Measurements from ENCODE around the gene G6PC3. TPM values are rescaled to one million over a fixed set of nuclear protein-coding genes. Genes with fewer than 3 reads are reported as not detected.

G6PC3 gene
- total RNA-seq, 2 experiments from 2014 or later, result 20.2 to 20.7 TPM

GRCh38 chr17:44066204-44066930, 4.2 kb upstream of the G6PC3 start, which contains the start of gene LSM12:
Gene LSM12 (minus strand): TSS chr17:44066671. CDS start chr17:44066587, 84 bp downstream.
- Mint-ChIP-seq H3K4me1 (ENCODE audit: low read depth) (peaks cover 51% of the 10 kb centered on the region), H3K36me3 (ENCODE audit: low read depth) (peaks cover 33% of the 10 kb centered on the region), H3K4me3 (peak within 1 kb of the TSS; percentile 91), H3K27me3 (no peaks in the 10 kb centered on the region), H3K9me3 (no peaks in the 10 kb centered on the region), H3K27ac (peak within 1 kb of the TSS; percentile 98)
- ChIA-PET POLR2A (interaction anchor here (0.6 to 2.2 kb wide), 10 partner anchors 14 to 188 kb away, joined by 3 to 6 read pairs (median 3); partner anchors contain the start of gene HDAC5), CTCF (interaction anchor here (0.6 to 1.6 kb wide), 3 partner anchors 22 to 122 kb away, joined by 3 to 4 read pairs (median 3); no protein-coding TSS in a partner anchor)
- DNase-seq (peak; percentile 89), ATAC-seq (peak; percentile 70)
- intact Hi-C loops (cut with micrococcal nuclease), result no loop called here
- TF ChIP-seq CTCF (IDR thresholded peaks at IDR 0.05), result no peak

GRCh38 chr17:44067545-44067940, 3.0 kb upstream of the G6PC3 start:
- ChIA-PET CTCF (interaction anchor here (1.2 kb wide), 1 partner anchor 100 kb away, joined by 4 read pairs; no protein-coding TSS in a partner anchor), POLR2A (interaction anchor here (1.1 to 2.2 kb wide), 2 partner anchors 18 to 117 kb away, joined by 3 to 6 read pairs; no protein-coding TSS in a partner anchor)
- peaks cover 49% of the 10 kb centered on the region for H3K4me1 Mint-ChIP-seq (ENCODE audit: low read depth)
- no peak overlapping the region for H3K4me3 Mint-ChIP-seq
- intact Hi-C loops (cut with micrococcal nuclease), result no loop called here
- DNase-seq (no peak), ATAC-seq (no peak)
- peaks cover 24% of the 10 kb centered on the region for H3K36me3 Mint-ChIP-seq (ENCODE audit: low read depth)
- H3K27ac Mint-ChIP-seq, result peak overlapping the region; percentile 98
- H3K27me3 Mint-ChIP-seq, result no peaks in the 10 kb centered on the region
- H3K9me3 Mint-ChIP-seq, result no peaks in the 10 kb centered on the region
- no peak for TF ChIP-seq CTCF (IDR thresholded peaks at IDR 0.05)

GRCh38 chr17:44069974-44070454, 521 bp upstream of the G6PC3 start:
- DNase-seq (peak; percentile 16), ATAC-seq (no peak)
- ChIA-PET CTCF (interaction anchor here (0.7 to 1.5 kb wide), 2 partner anchors 12 to 16 kb away, joined by 3 read pairs; no protein-coding TSS in a partner anchor), POLR2A (interaction anchor here (0.7 to 2.3 kb wide), 7 partner anchors 11 to 1492 kb away, joined by 3 to 8 read pairs (median 4); partner anchors contain the start of gene PSMC3IP)
- TF ChIP-seq CTCF (IDR thresholded peaks at IDR 0.05), result no peak
- H3K4me1 Mint-ChIP-seq (ENCODE audit: low read depth), result peaks cover 37% of the 10 kb centered on the region
- H3K27me3 Mint-ChIP-seq, result no peaks in the 10 kb centered on the region
- H3K36me3 Mint-ChIP-seq (ENCODE audit: low read depth), result peaks cover 8% of the 10 kb centered on the region
- peak overlapping the region; percentile 94 for H3K27ac Mint-ChIP-seq
- intact Hi-C loops (cut with micrococcal nuclease), result loop anchor here (10.0 kb wide), 1 partner anchor 55 kb away; the partner anchor contains the start of gene HDAC5
- no peaks in the 10 kb centered on the region for H3K9me3 Mint-ChIP-seq
- peak overlapping the region; percentile 84 for H3K4me3 Mint-ChIP-seq

GRCh38 chr17:44071198-44071520, 624 bp downstream of the G6PC3 start:
- no peaks in the 10 kb centered on the region for H3K9me3 Mint-ChIP-seq
- peaks cover 3% of the 10 kb centered on the region for H3K36me3 Mint-ChIP-seq (ENCODE audit: low read depth)
- CTCF ChIA-PET, result interaction anchor here (1.2 kb wide), 1 partner anchor 49 kb away, joined by 3 read pairs; no protein-coding TSS in a partner anchor
- H3K4me3 Mint-ChIP-seq, result peak overlapping the region; percentile 84
- ATAC-seq (no peak), DNase-seq (peak; percentile 90)
- TF ChIP-seq CTCF (IDR thresholded peaks at IDR 0.05), result no peak
- POLR2A ChIA-PET, result interaction anchor here (1.2 to 2.3 kb wide), 5 partner anchors 14 to 703 kb away, joined by 3 to 8 read pairs (median 4); no protein-coding TSS in a partner anchor
- H3K27me3 Mint-ChIP-seq, result no peaks in the 10 kb centered on the region
- peaks cover 31% of the 10 kb centered on the region for H3K4me1 Mint-ChIP-seq (ENCODE audit: low read depth)
- H3K27ac Mint-ChIP-seq, result peak overlapping the region; percentile 94
- intact Hi-C loops (cut with micrococcal nuclease), result loop anchor here (10.0 kb wide), 1 partner anchor 54 kb away; the partner anchor contains the start of gene HDAC5

Data from activated CD8-positive, alpha-beta T cell treated with anti-CD3 and anti-CD28 coated beads for 36 hours (primary cell).